Measurements from ENCODE around the gene FSD1L.

FSD1L gene

GRCh38 chr9:105437704-105438103 is 10.1 kb upstream of the FSD1L start:
- Histone ChIP-seq H3K4me3 (ENCODE audit: low read depth in 1 of 2, low read length in 2 of 2) (no peak overlapping the region), H3K27ac (ENCODE audit: low read depth, low read length) (no peak overlapping the region), H3K4me1 (ENCODE audit: insufficient read depth, low read length) (peaks cover 2% of the 10 kb centered on the region), H3K9me3 (ENCODE audit: low read length) (no peaks in the 10 kb centered on the region), H3K9ac (ENCODE audit: low read length) (no peak overlapping the region), H3K27me3 (ENCODE audit: control insufficient read depth in 1 of 2, insufficient read depth in 2 of 2, low read length in 2 of 2) (no peaks in the 10 kb centered on the region), H3K36me3 (ENCODE audit: insufficient read depth, low read length) (no peaks in the 10 kb centered on the region)

GRCh38 chr9:105438141-105438806 is 9.6 kb upstream of the FSD1L start:
- H3K9ac ChIP-seq (ENCODE audit: low read length) = no peak overlapping the region
- H3K27ac ChIP-seq (ENCODE audit: low read depth, low read length) = no peak overlapping the region
- no peaks in the 10 kb centered on the region for H3K36me3 ChIP-seq (ENCODE audit: insufficient read depth, low read length)
- H3K9me3 ChIP-seq (ENCODE audit: low read length) = no peaks in the 10 kb centered on the region
- H3K4me1 ChIP-seq (ENCODE audit: insufficient read depth, low read length) = no peaks in the 10 kb centered on the region
- H3K27me3 ChIP-seq (ENCODE audit: control insufficient read depth in 1 of 2, insufficient read depth in 2 of 2, low read length in 2 of 2) = no peaks in the 10 kb centered on the region
- no peak overlapping the region for H3K4me3 ChIP-seq (ENCODE audit: low read depth in 1 of 2, low read length in 2 of 2)

- H3K4me3 ChIP-seq (ENCODE audit: low read depth in 1 of 2, low read length in 2 of 2) = no peak overlapping the region
- H3K4me1 ChIP-seq (ENCODE audit: insufficient read depth, low read length) = no peaks in the 10 kb centered on the region
- no peak overlapping the region for H3K27ac ChIP-seq (ENCODE audit: low read depth, low read length)
- H3K9ac ChIP-seq (ENCODE audit: low read length) = no peak overlapping the region
- H3K27me3 ChIP-seq (ENCODE audit: control insufficient read depth in 1 of 2, insufficient read depth in 2 of 2, low read length in 2 of 2) = no peaks in the 10 kb centered on the region
- H3K9me3 ChIP-seq (ENCODE audit: low read length) = no peaks in the 10 kb centered on the region
- no peaks in the 10 kb centered on the region for H3K36me3 ChIP-seq (ENCODE audit: insufficient read depth, low read length)
These were observed 8.4 kb upstream of the FSD1L start for GRCh38 chr9:105439428-105439827.

- H3K4me1 ChIP-seq (ENCODE audit: insufficient read depth, low read length) = no peaks in the 10 kb centered on the region
- no peak overlapping the region for H3K9ac ChIP-seq (ENCODE audit: low read length)
- H3K36me3 ChIP-seq (ENCODE audit: insufficient read depth, low read length) = no peaks in the 10 kb centered on the region
- H3K9me3 ChIP-seq (ENCODE audit: low read length) = no peaks in the 10 kb centered on the region
- H3K4me3 ChIP-seq (ENCODE audit: low read depth in 1 of 2, low read length in 2 of 2) = no peak overlapping the region
- no peaks in the 10 kb centered on the region for H3K27me3 ChIP-seq (ENCODE audit: control insufficient read depth in 1 of 2, insufficient read depth in 2 of 2, low read length in 2 of 2)
- no peak overlapping the region for H3K27ac ChIP-seq (ENCODE audit: low read depth, low read length)
These were observed 6.1 kb upstream of the FSD1L start for GRCh38 chr9:105441616-105442160.

GRCh38 chr9:105443121-105443520 is 4.7 kb upstream of the FSD1L start:
- H3K4me1 ChIP-seq (ENCODE audit: insufficient read depth, low read length) = no peaks in the 10 kb centered on the region
- no peak overlapping the region for H3K27ac ChIP-seq (ENCODE audit: low read depth, low read length)
- no peaks in the 10 kb centered on the region for H3K36me3 ChIP-seq (ENCODE audit: insufficient read depth, low read length)
- H3K4me3 ChIP-seq (ENCODE audit: low read depth in 1 of 2, low read length in 2 of 2) = no peak overlapping the region
- no peak overlapping the region for H3K9ac ChIP-seq (ENCODE audit: low read length)
- H3K9me3 ChIP-seq (ENCODE audit: low read length) = no peaks in the 10 kb centered on the region
- H3K27me3 ChIP-seq (ENCODE audit: control insufficient read depth in 1 of 2, insufficient read depth in 2 of 2, low read length in 2 of 2) = no peaks in the 10 kb centered on the region

GRCh38 chr9:105444130-105444529 is 3.7 kb upstream of the FSD1L start:
- Histone ChIP-seq H3K9ac (ENCODE audit: low read length) (no peak overlapping the region), H3K4me3 (ENCODE audit: low read depth in 1 of 2, low read length in 2 of 2) (no peak overlapping the region), H3K27ac (ENCODE audit: low read depth, low read length) (no peak overlapping the region), H3K27me3 (ENCODE audit: control insufficient read depth in 1 of 2, insufficient read depth in 2 of 2, low read length in 2 of 2) (no peaks in the 10 kb centered on the region), H3K9me3 (ENCODE audit: low read length) (no peaks in the 10 kb centered on the region), H3K4me1 (ENCODE audit: insufficient read depth, low read length) (no peaks in the 10 kb centered on the region), H3K36me3 (ENCODE audit: insufficient read depth, low read length) (no peaks in the 10 kb centered on the region)

GRCh38 chr9:105445203-105445881 is 2.5 kb upstream of the FSD1L start:
- Histone ChIP-seq H3K27me3 (ENCODE audit: control insufficient read depth in 1 of 2, insufficient read depth in 2 of 2, low read length in 2 of 2) (no peaks in the 10 kb centered on the region), H3K9ac (ENCODE audit: low read length) (no peak overlapping the region), H3K36me3 (ENCODE audit: insufficient read depth, low read length) (no peaks in the 10 kb centered on the region), H3K9me3 (ENCODE audit: low read length) (no peaks in the 10 kb centered on the region), H3K4me3 (ENCODE audit: low read depth in 1 of 2, low read length in 2 of 2) (no peak overlapping the region), H3K27ac (ENCODE audit: low read depth, low read length) (no peak overlapping the region), H3K4me1 (ENCODE audit: insufficient read depth, low read length) (peaks cover 10% of the 10 kb centered on the region)

GRCh38 chr9:105447386-105447813 is 434 bp upstream of the FSD1L start:
- peak overlapping the region; percentile 56 for H3K27ac ChIP-seq (ENCODE audit: low read depth, low read length)

GRCh38 chr9:105449081-105449480 is 1.2 kb downstream of the FSD1L start:
- Histone ChIP-seq H3K4me1 (ENCODE audit: insufficient read depth, low read length) (peaks cover 10% of the 10 kb centered on the region), H3K36me3 (ENCODE audit: insufficient read depth, low read length) (no peaks in the 10 kb centered on the region), H3K9me3 (ENCODE audit: low read length) (no peaks in the 10 kb centered on the region), H3K27ac (ENCODE audit: low read depth, low read length) (no peak overlapping the region), H3K4me3 (ENCODE audit: low read depth in 1 of 2, low read length in 2 of 2) (peak overlapping the region in 1 of 2 donors; percentile 85), H3K27me3 (ENCODE audit: control insufficient read depth in 1 of 2, insufficient read depth in 2 of 2, low read length in 2 of 2) (no peaks in the 10 kb centered on the region), H3K9ac (ENCODE audit: low read length) (peak overlapping the region; percentile 70)

More at GRCh38 chr9:105447386-105447813, 434 bp upstream of the FSD1L start:
- Histone ChIP-seq H3K27me3 (ENCODE audit: control insufficient read depth in 1 of 2, insufficient read depth in 2 of 2, low read length in 2 of 2) (no peaks in the 10 kb centered on the region), H3K36me3 (ENCODE audit: insufficient read depth, low read length) (no peaks in the 10 kb centered on the region), H3K9me3 (ENCODE audit: low read length) (no peaks in the 10 kb centered on the region), H3K4me1 (ENCODE audit: insufficient read depth, low read length) (peaks cover 10% of the 10 kb centered on the region), H3K9ac (ENCODE audit: low read length) (no peak overlapping the region), H3K4me3 (ENCODE audit: low read depth in 1 of 2, low read length in 2 of 2) (peak overlapping the region; percentile 80 to 85)

GRCh38 chr9:105452185-105452584 is 4.4 kb downstream of the FSD1L start:
- Histone ChIP-seq H3K9me3 (ENCODE audit: low read length) (no peaks in the 10 kb centered on the region), H3K27me3 (ENCODE audit: control insufficient read depth in 1 of 2, insufficient read depth in 2 of 2, low read length in 2 of 2) (no peaks in the 10 kb centered on the region), H3K27ac (ENCODE audit: low read depth, low read length) (no peak overlapping the region), H3K4me1 (ENCODE audit: insufficient read depth, low read length) (peaks cover 13% of the 10 kb centered on the region), H3K9ac (ENCODE audit: low read length) (no peak overlapping the region), H3K4me3 (ENCODE audit: low read depth in 1 of 2, low read length in 2 of 2) (no peak overlapping the region), H3K36me3 (ENCODE audit: insufficient read depth, low read length) (no peaks in the 10 kb centered on the region)

- Histone ChIP-seq H3K27me3 (ENCODE audit: control insufficient read depth in 1 of 2, insufficient read depth in 2 of 2, low read length in 2 of 2) (no peaks in the 10 kb centered on the region), H3K4me3 (ENCODE audit: low read depth in 1 of 2, low read length in 2 of 2) (no peak overlapping the region), H3K36me3 (ENCODE audit: insufficient read depth, low read length) (no peaks in the 10 kb centered on the region), H3K4me1 (ENCODE audit: insufficient read depth, low read length) (peaks cover 7% of the 10 kb centered on the region), H3K9ac (ENCODE audit: low read length) (no peak overlapping the region), H3K27ac (ENCODE audit: low read depth, low read length) (no peak overlapping the region), H3K9me3 (ENCODE audit: low read length) (no peaks in the 10 kb centered on the region)
These were observed 8.1 kb downstream of the FSD1L start for GRCh38 chr9:105455836-105456475.

Measured in muscle layer of colon (tissue), 2 donors.